SK-N-SH (cell line): ENCODE data around the gene PURA. TPM values are rescaled to one million over a fixed set of nuclear protein-coding genes. Genes with fewer than 3 reads are reported as not detected.

Experiments
- CTCF ChIA-PET: fragments of 300-600, 350-600 bp; formaldehyde crosslinking; extraction: SDS; loops from one replicate; lab custom pipeline; 2021; lab: Yijun Ruan, JAX
- POLR2A ChIA-PET: fragments of 350-600 bp; sonication (Branson Sonifier 250); formaldehyde crosslinking; extraction: SDS; loops from one replicate; lab custom pipeline; 2020; ENCODE audit warnings: antibody characterized with exemption, inconsistent platforms; lab: Yijun Ruan, JAX
- DNase-seq: peaks from one replicate; pipeline ENCODE4 v3.0.0; 2012
- H2AFZ ChIP-seq: fragments of 200-600 bp; sonication (generic); 2 replicates; pipeline ENCODE4 v1.8.1; 2016; ENCODE audit warnings: antibody characterized with exemption, mild to moderate bottlenecking, low read depth
- H3F3A ChIP-seq: fragments of 200-600 bp; sonication (generic); replicated peaks from 2 replicates; pipeline ENCODE3; 2016; ENCODE audit warnings: antibody characterized with exemption, mild to moderate bottlenecking; ENCODE audit not compliant: insufficient read depth
- H3K27ac ChIP-seq, 2 experiments: fragments of 200-500 bp in 1 of 2; fragments of 200-600 bp in 1 of 2; sonication (Bioruptor generic) in 1 of 2; sonication (generic), shearing (Covaris generic) in 1 of 2; 2 replicates each; pipeline versions ENCODE4 v1.5.1 to v1.6.1; 2014 to 2016; ENCODE audit warnings: low read depth in 2 of 2, inconsistent platforms in 1 of 2, low read length in 1 of 2, mild to moderate bottlenecking in 1 of 2, mixed read lengths in 1 of 2
- H3K27me3 ChIP-seq: fragments of 200-600 bp; sonication (generic), shearing (Covaris generic); 2 replicates; pipeline ENCODE4 v1.6.1; 2016; ENCODE audit warnings: mixed run types; ENCODE audit not compliant: insufficient read depth
- H3K36me3 ChIP-seq, 2 experiments: fragments of 200-500 bp in 1 of 2; fragments of 200-600 bp in 1 of 2; sonication (Bioruptor generic) in 1 of 2; sonication (generic) in 1 of 2; replicated peaks in 1 of 2; 2 replicates each; pipeline versions ENCODE3 to v1.5.1; 2014 to 2016; ENCODE audit warnings: low read length in 1 of 2, mild to moderate bottlenecking in 1 of 2; ENCODE audit not compliant: insufficient read depth in 2 of 2, control insufficient read depth in 1 of 2
- H3K4me1 ChIP-seq, 2 experiments: fragments of 200-500 bp in 1 of 2; fragments of 200-600 bp in 1 of 2; sonication (Bioruptor generic) in 1 of 2; sonication (generic), shearing (Covaris generic) in 1 of 2; 2 replicates each; pipeline versions ENCODE4 v1.5.1 to v1.6.1; 2014 to 2016; ENCODE audit warnings: low read depth in 1 of 2, low read length in 1 of 2, mixed run types in 1 of 2; ENCODE audit not compliant: insufficient read depth in 2 of 2, control insufficient read depth in 1 of 2
- H3K4me2 ChIP-seq: fragments of 200-600 bp; sonication (generic), shearing (Covaris generic); 2 replicates; pipeline ENCODE4 v1.6.1; 2017; ENCODE audit warnings: mixed run types
- H3K4me3 ChIP-seq, 2 experiments: fragments of 200-500 bp in 1 of 2; fragments of 200-600 bp in 1 of 2; sonication (Bioruptor generic) in 1 of 2; sonication (generic), shearing (Covaris generic) in 1 of 2; 2 replicates each; pipeline versions ENCODE4 v1.5.1 to v1.8.1; 2014 to 2016; ENCODE audit warnings: low read depth in 2 of 2, inconsistent platforms in 1 of 2, low read length in 1 of 2, mild to moderate bottlenecking in 1 of 2, mixed read lengths in 1 of 2, moderate library complexity in 1 of 2
- H3K79me2 ChIP-seq: fragments of 200-600 bp; sonication (generic); 2 replicates; pipeline ENCODE4 v1.8.1; 2017; ENCODE audit warnings: mild to moderate bottlenecking; ENCODE audit not compliant: insufficient read depth
- H3K9ac ChIP-seq: fragments of 200-600 bp; sonication (generic); 2 replicates; pipeline ENCODE4 v1.6.1; 2017; ENCODE audit warnings: mixed run types
- H3K9me2 ChIP-seq: fragments of 200-600 bp; sonication (generic); 2 replicates; pipeline ENCODE4 v1.6.1; 2017; ENCODE audit warnings: mixed run types
- H3K9me3 ChIP-seq: fragments of 200-600 bp; sonication (generic); 2 replicates; pipeline ENCODE4 v1.6.1; 2017; ENCODE audit warnings: mixed run types, mild to moderate bottlenecking, moderate library complexity
- H4K20me1 ChIP-seq: fragments of 200-600 bp; sonication (generic); 2 replicates; pipeline ENCODE4 v1.6.1; 2017; ENCODE audit warnings: mild to moderate bottlenecking, mixed run types; ENCODE audit not compliant: insufficient read depth
- CHD2 ChIP-seq: fragments of 150-350 bp; IDR thresholded peaks from 2 replicates; pipeline ENCODE4 v1.6.1; 2018; ENCODE audit warnings: low read length; ENCODE audit not compliant: partially characterized antibody
- FOXJ3 ChIP-seq: sonication (generic); formaldehyde crosslinking; IDR thresholded peaks from 2 replicates; pipeline ENCODE4 v1.5.1; 2020; ENCODE audit warnings: mild to moderate bottlenecking, missing genetic modification reagents
- IRF3 ChIP-seq: fragments of 150-350 bp; IDR thresholded peaks from 2 replicates; pipeline ENCODE4 v1.6.1; 2016; ENCODE audit warnings: mild to moderate bottlenecking, low read depth, low read length
- JUND ChIP-seq: IDR thresholded peaks from 2 replicates; pipeline ENCODE4 v1.4.0; 2012
- MAX ChIP-seq: IDR thresholded peaks from 2 replicates; pipeline ENCODE4 v1.4.0; 2012; ENCODE audit warnings: low read depth
- MXI1 ChIP-seq: IDR thresholded peaks from 2 replicates; pipeline ENCODE4 v1.6.1; 2012; ENCODE audit warnings: mild to moderate bottlenecking, low read depth, low read length, improper control_type of control experiment
- NFIC ChIP-seq: IDR thresholded peaks from 2 replicates; pipeline ENCODE4 v1.4.0; 2012; ENCODE audit warnings: borderline replicate concordance
- NRF1 ChIP-seq: IDR thresholded peaks from 2 replicates; pipeline ENCODE4 v1.6.1; 2012; ENCODE audit warnings: low read depth, mild to moderate bottlenecking, low read length
- PBX3 ChIP-seq: IDR thresholded peaks from 2 replicates; pipeline ENCODE4; 2012
- POLR2AphosphoS5 ChIP-seq: IDR thresholded peaks from 2 replicates; pipeline ENCODE4 v1.6.1; 2012; ENCODE audit warnings: low read depth, low read length
- RAD21 ChIP-seq: IDR thresholded peaks from 2 replicates; pipeline ENCODE4 v1.6.1; 2012; ENCODE audit warnings: mild to moderate bottlenecking, low read length
- RCOR1 ChIP-seq: fragments of 150-350 bp; IDR thresholded peaks from 2 replicates; pipeline ENCODE4 v1.6.1; 2017; ENCODE audit warnings: antibody characterized with exemption, low read length
- REST ChIP-seq: IDR thresholded peaks from 2 replicates; pipeline ENCODE4 v1.6.1; 2012; ENCODE audit warnings: mild to moderate bottlenecking, low read depth, low read length, moderate library complexity
- RFX5 ChIP-seq: IDR thresholded peaks from 2 replicates; pipeline ENCODE4 v1.6.1; 2012; ENCODE audit warnings: mild to moderate bottlenecking, improper control_type of control experiment, low read length
- RXRA ChIP-seq: IDR thresholded peaks from 2 replicates; pipeline ENCODE4 v1.4.0; 2012; ENCODE audit warnings: low read depth, mild to moderate bottlenecking, borderline replicate concordance
- TAF1 ChIP-seq: IDR thresholded peaks from 2 replicates; pipeline ENCODE4 v1.6.1; 2012; ENCODE audit warnings: low read depth, mild to moderate bottlenecking, low read length, moderate library complexity, borderline replicate concordance
- TEAD4 ChIP-seq: IDR thresholded peaks from 2 replicates; pipeline ENCODE4 v1.4.0; 2012; ENCODE audit warnings: mild to moderate bottlenecking, borderline replicate concordance; ENCODE audit not compliant: insufficient read depth
- USF1 ChIP-seq: IDR thresholded peaks from 2 replicates; pipeline ENCODE4 v1.4.0; 2012; ENCODE audit warnings: low read depth, borderline replicate concordance
- YY1 ChIP-seq: IDR thresholded peaks from 2 replicates; pipeline ENCODE4 v1.4.0; 2012; ENCODE audit warnings: low read depth, mild to moderate bottlenecking
- ZBTB33 ChIP-seq: IDR thresholded peaks from 2 replicates; pipeline ENCODE4 v1.4.0; 2012; ENCODE audit warnings: low read depth, borderline replicate concordance
- WGBS: methylation state at CpG from one replicate; pipeline ENCODE4 v1.1.6; 2017; ENCODE audit warnings: low lambda C conversion rate; 5-methylcytosine and 5-hydroxymethylcytosine counted together
- polyA plus RNA-seq, 3 experiments: library from polyadenylated mRNA; depleted of rRNA; stranded (reverse); fragments of >200 nt; gene quantifications; 2 replicates each; pipeline ENCODE4 v1.2.3, GENCODE V29; 2012

Gene PURA
- polyA plus RNA-seq, 1 of the 3 experiments (the other 2 are of a cell fraction): 2.4 TPM

GRCh38 chr5:140076142-140076541, 37.8 kb upstream of the PURA start:
- no peak overlapping the region for H3K4me2 ChIP-seq
- H3K4me1 ChIP-seq: no peaks in the 10 kb centered on the region; a peak in 1 of 4 replicates
- H3K9me2 ChIP-seq: no peaks in the 10 kb centered on the region
- H3K27ac ChIP-seq: no peak overlapping the region
- H3K36me3 ChIP-seq: no peaks in the 10 kb centered on the region
- no peak overlapping the region for H3K9ac ChIP-seq
- H3K27me3 ChIP-seq: no peaks in the 10 kb centered on the region
- CTCF ChIA-PET: interaction anchor here (0.7 to 6.6 kb wide), 11 partner anchors 9 to 265 kb away, joined by 3 to 147 read pairs (median 3); partner anchors contain the start of gene PURA
- no peak overlapping the region for H3K4me3 ChIP-seq
- H3K79me2 ChIP-seq: no peaks in the 10 kb centered on the region
- no peak for TF ChIP-seq FOXJ3
- no peak for TF ChIP-seq REST
- TF ChIP-seq PBX3: no peak
- no peak for TF ChIP-seq JUND
- TF ChIP-seq ZBTB33: no peak
- TF ChIP-seq MAX: no peak
- TF ChIP-seq NFIC: no peak
- TF ChIP-seq USF1: no peak
- TF ChIP-seq POLR2AphosphoS5: no peak
- no peak for TF ChIP-seq TEAD4
- no peak for TF ChIP-seq YY1
- TF ChIP-seq RAD21: no peak
- no peak for TF ChIP-seq MXI1
- TF ChIP-seq RFX5: no peak
- TF ChIP-seq NRF1: no peak
- no peak for TF ChIP-seq TAF1
- no peak for TF ChIP-seq IRF3
- TF ChIP-seq RXRA: no peak
- no peak for TF ChIP-seq CHD2
- TF ChIP-seq RCOR1: no peak
- 83% methylated on average over 1 of the region's 1 CpG for WGBS
- POLR2A ChIA-PET: no interaction called here
- no peaks in the 10 kb centered on the region for H4K20me1 ChIP-seq
- H3F3A ChIP-seq: peaks cover 16% of the 10 kb centered on the region
- no peak overlapping the region for H2AFZ ChIP-seq
- H3K9me3 ChIP-seq: no peaks in the 10 kb centered on the region
- no peak for DNase-seq
